GM21723 (cell line): ENCODE data around the gene SRGAP1.

ENCODE experiments used
- ATAC-seq: cut with Tn5 transposase; IDR thresholded peaks from one replicate; pipeline ENCODE4 v1.9.1; 2021; ENCODE audit warnings: mild to moderate bottlenecking, moderate library complexity; ENCODE audit not compliant: unreplicated experiment

SRGAP1 gene

GRCh38 chr12:63844391-63845341, at the start of gene SRGAP1:
Gene SRGAP1 (plus strand): TSS chr12:63844700. CDS start chr12:63844817, 117 bp downstream.
- ATAC-seq, result peak; percentile 22

GRCh38 chr12:63795032-63795687, 49.3 kb upstream of the SRGAP1 start:
- no peak for ATAC-seq

- no peak for ATAC-seq
Measured at GRCh38 chr12:63795944-63796343, 48.6 kb upstream of the SRGAP1 start.

- no peak for ATAC-seq
Measured at GRCh38 chr12:63802012-63802608, 42.4 kb upstream of the SRGAP1 start.

GRCh38 chr12:63804746-63805145, 39.8 kb upstream of the SRGAP1 start:
- no peak for ATAC-seq

GRCh38 chr12:63805704-63806672, 38.5 kb upstream of the SRGAP1 start:
- ATAC-seq, result no peak

GRCh38 chr12:63808631-63809030, 35.9 kb upstream of the SRGAP1 start:
- ATAC-seq, result no peak

- no peak for ATAC-seq
Measured at GRCh38 chr12:63809566-63809965, 34.9 kb upstream of the SRGAP1 start.

GRCh38 chr12:63811334-63811733, 33.2 kb upstream of the SRGAP1 start:
- no peak for ATAC-seq

- no peak for ATAC-seq
Measured at GRCh38 chr12:63811755-63812154, 32.7 kb upstream of the SRGAP1 start.

GRCh38 chr12:63814146-63814772, 30.2 kb upstream of the SRGAP1 start:
- ATAC-seq, result peak; percentile 48

- ATAC-seq, result no peak
Measured at GRCh38 chr12:63815482-63815852, 29.0 kb upstream of the SRGAP1 start.

- ATAC-seq, result no peak
Measured at GRCh38 chr12:63816031-63816430, 28.5 kb upstream of the SRGAP1 start.

- no peak for ATAC-seq
Measured at GRCh38 chr12:63820427-63820826, 24.1 kb upstream of the SRGAP1 start.

- no peak for ATAC-seq
Measured at GRCh38 chr12:63821781-63822251, 22.7 kb upstream of the SRGAP1 start.

- no peak for ATAC-seq
Measured at GRCh38 chr12:63822352-63822751, 22.1 kb upstream of the SRGAP1 start.

GRCh38 chr12:63823040-63823439, 21.5 kb upstream of the SRGAP1 start:
- ATAC-seq, result no peak

- ATAC-seq, result peak; percentile 86
Measured at GRCh38 chr12:63826006-63826585, 18.4 kb upstream of the SRGAP1 start.

GRCh38 chr12:63828867-63829266, 15.6 kb upstream of the SRGAP1 start:
- ATAC-seq, result no peak

- no peak for ATAC-seq
Measured at GRCh38 chr12:63836046-63836445, 8.5 kb upstream of the SRGAP1 start.
